K562 (cell line): Measurements from ENCODE around the gene SHISA8. TPM values are rescaled to one million over a fixed set of nuclear protein-coding genes. Genes with fewer than 3 reads are reported as not detected.
A peak's percentile ranks its signal among the peaks of the same experiment; 100 is the strongest.

Experiments
- ATAC-seq: fragments of 200-7000 bp; cut with Tn5 transposase; 3 replicates; pipeline ENCODE4 v1.9.1; 2020; ENCODE audit warnings: moderate library complexity
- BruUV-seq: library from RNA; stranded (reverse); fragments of 400-500 nt; replicated peaks from 2 replicates; lab custom pipeline; 2021; lab: Mats Ljungman, UMichigan
- CTCF ChIA-PET: fragments of 300-600 bp; formaldehyde crosslinking; extraction: SDS; loops from one replicate; lab custom pipeline; 2021; ENCODE audit warnings: low intra/inter-chr PET ratio; lab: Yijun Ruan, JAX
- POLR2A ChIA-PET: fragments of 300-600, 350-650 bp; sonication (Branson Sonifier 250); formaldehyde crosslinking; extraction: SDS; loops from one replicate; lab custom pipeline; 2021; ENCODE audit warnings: antibody characterized with exemption, inconsistent platforms; lab: Yijun Ruan, JAX
- DNase-seq, 4 experiments: peaks; one replicate each; pipeline versions ENCODE4 v3.0.0 to v3.0.0-alpha.2; 2011 to 2018; ENCODE audit warnings: low spot score in 3 of 4, mixed read lengths in 3 of 4; ENCODE audit errors: extremely low read depth in 1 of 4
- FAIRE-seq: peaks from 2 replicates; lab custom pipeline; 2011; peaks lifted over from hg19 to GRCh38; lab: Jason Lieb, UNC
- H2AFZ ChIP-seq: 2 replicates; pipeline ENCODE4 v1.6.0; 2011; ENCODE audit warnings: low read depth, low read length, control low read depth, inconsistent platforms
- H3K27ac ChIP-seq: fragments of 200-600 bp; 3 replicates; pipeline ENCODE4 v1.8.0; 2011; ENCODE audit warnings: low read depth, mild to moderate bottlenecking, control low read depth, inconsistent platforms, low read length, moderate library complexity, mixed read lengths; ENCODE audit errors: extremely low read depth
- H3K27me3 ChIP-seq, 2 experiments: fragments of 300-600 bp in 1 of 2; 2 replicates in 1 of 2; 3 replicates in 1 of 2; pipeline versions ENCODE4 v1.6.0 to v1.8.0; 2011; ENCODE audit warnings: inconsistent platforms in 2 of 2, low read length in 2 of 2, mild to moderate bottlenecking in 1 of 2, mixed read lengths in 1 of 2, moderate library complexity in 1 of 2; ENCODE audit not compliant: control insufficient read depth in 2 of 2, insufficient read depth in 2 of 2
- H3K36me3 ChIP-seq: fragments of 300-600 bp; 3 replicates; pipeline ENCODE4 v1.8.0; 2011; ENCODE audit warnings: mild to moderate bottlenecking, low read length, inconsistent platforms; ENCODE audit not compliant: control insufficient read depth, insufficient read depth
- H3K4me1 ChIP-seq, 2 experiments: fragments of 200-600 bp in 1 of 2; replicated peaks in 1 of 2; 2 replicates in 1 of 2; 3 replicates in 1 of 2; pipeline versions ENCODE4 v1.5.1 to v1.8.0; 2011; ENCODE audit warnings: inconsistent platforms in 2 of 2, low read length in 2 of 2, mild to moderate bottlenecking in 1 of 2, mixed read lengths in 1 of 2, moderate library complexity in 1 of 2; ENCODE audit not compliant: control insufficient read depth in 2 of 2, insufficient read depth in 2 of 2
- H3K4me2 ChIP-seq: 2 replicates; pipeline ENCODE4 v1.6.1; 2011; ENCODE audit warnings: low read length, control low read depth, inconsistent platforms, mixed read lengths; ENCODE audit not compliant: insufficient read depth
- H3K4me3 ChIP-seq: fragments of 200-600 bp; sonication (generic), shearing (Covaris generic); 2 replicates; pipeline ENCODE4 v1.5.1; 2016; ENCODE audit warnings: control low read depth, inconsistent platforms
- H3K79me2 ChIP-seq: fragments of 200-600 bp; 3 replicates; pipeline ENCODE4 v1.8.0; 2011; ENCODE audit warnings: low read length, inconsistent platforms; ENCODE audit not compliant: control insufficient read depth, insufficient read depth
- H3K9ac ChIP-seq, 2 experiments: 2 replicates each; pipeline versions ENCODE4 v1.6.0 to v1.6.1; 2011; ENCODE audit warnings: low read depth in 2 of 2, low read length in 2 of 2, control low read depth in 1 of 2, inconsistent platforms in 1 of 2, mild to moderate bottlenecking in 1 of 2, mixed read lengths in 1 of 2; ENCODE audit not compliant: insufficient read depth in 1 of 2
- H3K9me1 ChIP-seq: one replicate; pipeline ENCODE4 v1.6.0; 2011; ENCODE audit warnings: inconsistent platforms, mild to moderate bottlenecking, low read length, moderate library complexity; ENCODE audit not compliant: control insufficient read depth, insufficient read depth
- H3K9me3 ChIP-seq: replicated peaks from 2 replicates; pipeline ENCODE4 v1.5.1; 2011; ENCODE audit warnings: low read depth, low read length, inconsistent platforms; ENCODE audit not compliant: control insufficient read depth, insufficient read depth
- H4K20me1 ChIP-seq: replicated peaks from 2 replicates; pipeline ENCODE4 v1.6.1; 2011; ENCODE audit warnings: low read length, inconsistent platforms, mixed read lengths; ENCODE audit not compliant: control insufficient read depth, insufficient read depth
- ETV6 ChIP-seq, 3 experiments: fragments of 150-350 bp in 1 of 3; sonication (generic) in 1 of 3; formaldehyde crosslinking in 1 of 3; IDR thresholded peaks; 2 replicates each; pipeline versions ENCODE4 v1.6.1 to v1.8.0; 2014 to 2022; ENCODE audit warnings: borderline replicate concordance in 2 of 3, low read depth in 2 of 3, antibody characterized with exemption in 1 of 3, low read length in 1 of 3, mild to moderate bottlenecking in 1 of 3, missing genetic modification reagents in 1 of 3
- EZH2 ChIP-seq: IDR thresholded peaks from 2 replicates; pipeline ENCODE4 v1.6.1; 2012; ENCODE audit warnings: low read depth, mild to moderate bottlenecking, inconsistent platforms, low read length, borderline replicate concordance
- RBM22 ChIP-seq: fragments of 200-400 bp; formaldehyde crosslinking; IDR thresholded peaks from 2 replicates; pipeline ENCODE4 v1.6.1; 2018; ENCODE audit warnings: low read length, low read depth; ENCODE audit not compliant: poor library complexity, severe bottlenecking
- RFX7 ChIP-seq: fragments of 250-450 bp; sonication (Bioruptor Pico); IDR thresholded peaks from 2 replicates; pipeline ENCODE4 v1.5.1; 2021; ENCODE audit warnings: mild to moderate bottlenecking
- RHOXF2B ChIP-seq: fragments of 250-450 bp; sonication (Bioruptor Pico); conservative IDR thresholded peaks from 2 replicates; pipeline ENCODE4 v1.5.1; 2021
- SPI1 ChIP-seq: IDR thresholded peaks from 2 replicates; pipeline ENCODE4 v1.6.1; 2011; ENCODE audit warnings: low read depth, low read length, control low read depth, borderline replicate concordance
- STAT5A ChIP-seq: IDR thresholded peaks from 2 replicates; pipeline ENCODE4 v1.6.1; 2012; ENCODE audit warnings: low read length, inconsistent platforms, borderline replicate concordance
- YY1 ChIP-seq, 3 experiments: IDR thresholded peaks; 2 replicates each; pipeline ENCODE4 v1.6.1; 2011; ENCODE audit warnings: low read length in 2 of 3, mild to moderate bottlenecking in 2 of 3, moderate library complexity in 2 of 3, borderline replicate concordance in 1 of 3, control low read depth in 1 of 3, low read depth in 1 of 3; ENCODE audit not compliant: insufficient read depth in 3 of 3, insufficient replicate concordance in 2 of 3, control insufficient read depth in 1 of 3, insufficient read length in 1 of 3; ENCODE audit errors: extremely low read depth in 1 of 3
- ZNF561 ChIP-seq: fragments of 450-650 bp; formaldehyde crosslinking; conservative IDR thresholded peaks from 2 replicates; pipeline ENCODE4 v1.4.0; 2020; ENCODE audit warnings: mild to moderate bottlenecking, moderate library complexity
- in situ Hi-C: fragments of 300-500 bp; cut with MboI; formaldehyde crosslinking; loops from 4 replicates; pipeline ENCODE4 v1.15.0; 2018; ENCODE audit warnings: inconsistent platforms, mixed read lengths
- intact Hi-C: fragments of 100-400 bp; cut with micrococcal nuclease; formaldehyde crosslinking; loops from 2 replicates; pipeline ENCODE4 v1.14.2; 2022
- polyA plus RNA-seq, 8 experiments: library from polyadenylated mRNA; depleted of rRNA in 4 of 8; stranded (reverse) in 5 of 8; unstranded in 3 of 8; fragments of >200 nt; fragmentation: Nextera tagmentation in 2 of 8; fragmentation: Illumina TruSeq in 1 of 8; extraction: Ambion mirVana in 2 of 8; extraction: Trizol in 1 of 8; gene quantifications; 2 replicates each; pipeline versions ENCODE4 v1.2.1 to v1.2.3, GENCODE V29; 2011 to 2014; ENCODE audit warnings: inconsistent platforms in 1 of 8, missing spikeins in 1 of 8
- total RNA-seq, 7 experiments: library from RNA; depleted of rRNA in 6 of 7; stranded (reverse); fragments of >200 nt in 6 of 7; fragmentation: Illumina TruSeq in 2 of 7; extraction: Trizol in 2 of 7; gene quantifications; 2 replicates each; pipeline versions ENCODE4 v1.2.1 to v1.2.3, GENCODE V29; 2011 to 2021; ENCODE audit warnings: low replicate concordance in 1 of 7
- TF ChIP-seq, protein P1 (sequence below): fragments of 250-450 bp; sonication (Bioruptor Pico); IDR thresholded peaks from 2 replicates; pipeline ENCODE4 v1.8.0; 2022; ENCODE audit warnings: moderate library complexity, mild to moderate bottlenecking, inconsistent platforms
- TF ChIP-seq, protein P2 (sequence below): fragments of 200-800 bp; sonication (Bioruptor generic); IDR thresholded peaks from 2 replicates; pipeline ENCODE4 v1.6.1; 2017; ENCODE audit warnings: missing genetic modification characterization, missing compliant biosample characterization
- TF ChIP-seq, protein P3 (sequence below): fragments of 250-450 bp; sonication (Bioruptor Pico); IDR thresholded peaks from 2 replicates; pipeline ENCODE4 v1.5.1; 2021; ENCODE audit warnings: mild to moderate bottlenecking
- TF ChIP-seq, protein P4 (sequence below): fragments of 250-450 bp; sonication (Bioruptor Pico); IDR thresholded peaks from 2 replicates; pipeline ENCODE4 v1.4.0; 2020; ENCODE audit warnings: mild to moderate bottlenecking, moderate library complexity

The SHISA8 gene
- total and polyA plus RNA-seq, 9 of the 15 experiments (the other 6 are each of a cell fraction or from before 2014, with no cell fraction given) = 0.07 to 3.3 (median 1.1) TPM; not detected in 4

DNA sequence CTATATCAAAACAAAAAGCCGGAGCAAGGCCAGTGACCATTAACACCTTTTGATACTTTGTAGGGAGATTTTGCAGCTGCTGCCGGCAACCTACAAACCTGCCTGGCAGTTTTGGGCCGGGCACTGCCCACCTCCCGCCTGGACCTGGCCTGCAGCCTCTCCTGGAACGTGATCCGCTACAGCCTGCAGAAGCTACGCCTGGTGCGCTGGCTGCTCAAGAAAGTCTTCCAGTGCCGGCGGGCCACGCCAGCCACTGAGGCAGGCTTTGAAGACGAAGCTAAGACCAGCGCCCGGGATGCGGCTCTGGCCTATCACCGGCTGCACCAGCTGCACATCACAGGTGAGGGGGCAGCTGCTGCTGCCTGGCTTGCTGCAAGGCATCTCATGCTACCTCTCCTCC, 34.2 kb downstream of the SHISA8 start (continued):
- peak; percentile 70 for TF ChIP-seq RBM22
- TF ChIP-seq, protein P1, sequence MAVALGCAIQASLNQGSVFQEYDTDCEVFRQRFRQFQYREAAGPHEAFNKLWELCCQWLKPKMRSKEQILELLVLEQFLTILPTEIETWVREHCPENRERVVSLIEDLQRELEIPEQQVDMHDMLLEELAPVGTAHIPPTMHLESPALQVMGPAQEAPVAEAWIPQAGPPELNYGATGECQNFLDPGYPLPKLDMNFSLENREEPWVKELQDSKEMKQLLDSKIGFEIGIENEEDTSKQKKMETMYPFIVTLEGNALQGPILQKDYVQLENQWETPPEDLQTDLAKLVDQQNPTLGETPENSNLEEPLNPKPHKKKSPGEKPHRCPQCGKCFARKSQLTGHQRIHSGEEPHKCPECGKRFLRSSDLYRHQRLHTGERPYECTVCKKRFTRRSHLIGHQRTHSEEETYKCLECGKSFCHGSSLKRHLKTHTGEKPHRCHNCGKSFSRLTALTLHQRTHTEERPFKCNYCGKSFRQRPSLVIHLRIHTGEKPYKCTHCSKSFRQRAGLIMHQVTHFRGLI (CRISPR knock-in tag) = no peak
- TF ChIP-seq, protein P2, sequence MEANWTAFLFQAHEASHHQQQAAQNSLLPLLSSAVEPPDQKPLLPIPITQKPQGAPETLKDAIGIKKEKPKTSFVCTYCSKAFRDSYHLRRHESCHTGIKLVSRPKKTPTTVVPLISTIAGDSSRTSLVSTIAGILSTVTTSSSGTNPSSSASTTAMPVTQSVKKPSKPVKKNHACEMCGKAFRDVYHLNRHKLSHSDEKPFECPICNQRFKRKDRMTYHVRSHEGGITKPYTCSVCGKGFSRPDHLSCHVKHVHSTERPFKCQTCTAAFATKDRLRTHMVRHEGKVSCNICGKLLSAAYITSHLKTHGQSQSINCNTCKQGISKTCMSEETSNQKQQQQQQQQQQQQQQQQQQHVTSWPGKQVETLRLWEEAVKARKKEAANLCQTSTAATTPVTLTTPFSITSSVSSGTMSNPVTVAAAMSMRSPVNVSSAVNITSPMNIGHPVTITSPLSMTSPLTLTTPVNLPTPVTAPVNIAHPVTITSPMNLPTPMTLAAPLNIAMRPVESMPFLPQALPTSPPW = no peak

DNA sequence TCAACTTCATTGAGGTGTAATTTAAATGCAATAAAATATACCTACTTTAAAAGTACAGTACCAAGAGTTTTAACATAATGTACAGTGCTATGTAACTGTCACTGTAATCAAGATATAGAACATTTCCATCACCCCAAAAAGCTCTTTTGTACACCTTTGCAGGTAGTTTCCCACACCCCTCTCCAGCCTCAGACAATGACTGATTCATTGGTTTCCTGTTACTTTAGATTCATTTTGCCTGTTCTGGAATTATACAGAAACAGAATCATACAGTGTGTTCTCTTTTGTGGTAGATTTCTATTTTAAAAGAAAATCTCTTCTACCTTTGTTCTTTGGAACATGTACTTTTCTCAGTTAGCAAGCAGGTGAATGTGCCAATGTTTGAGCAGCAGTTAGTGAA, 38.2 kb downstream of the SHISA8 start:
- ChIA-PET CTCF (no interaction called here), POLR2A (interaction anchor here (0.9 kb wide), 1 partner anchor 21 kb away, joined by 4 read pairs; no protein-coding TSS in a partner anchor)
- Histone ChIP-seq H3K79me2 (no peaks in the 10 kb centered on the region; the same call in 2 of the 3 replicates), H3K4me2 (no peak overlapping the region), H3K4me3 (no peak overlapping the region), H3K9me1 (no peaks in the 10 kb centered on the region), H3K9me3 (no peaks in the 10 kb centered on the region), H3K9ac (no peak overlapping the region), H3K4me1 (no peaks in the 10 kb centered on the region), H4K20me1 (no peaks in the 10 kb centered on the region), H3K27ac (no peak overlapping the region), H3K36me3 (peaks cover 89% of the 10 kb centered on the region), H3K27me3 (no peaks in the 10 kb centered on the region), H2AFZ (no peak overlapping the region)
- intact Hi-C loops = no loop called here
- DNase-seq (no peak), ATAC-seq (no peak), FAIRE-seq (no peak)
- no TSS peak for BruUV-seq
- in situ Hi-C loops = no loop called here
- TF ChIP-seq EZH2 (no peak), RHOXF2B (CRISPR knock-in tag) (no peak), SPI1 (no peak), ETV6 (IDR thresholded peaks at IDR 0.05; ENCODE audit: borderline replicate concordance in 1 of 2, low read depth in 2 of 2, low read length in 1 of 2) (no peak), ETV6 (CRISPR knock-in tag; IDR thresholded peaks at IDR 0.05; ENCODE audit: borderline replicate concordance) (no peak), ZNF561 (CRISPR knock-in tag) (no peak), RBM22 (no peak), STAT5A (no peak), YY1 (IDR thresholded peaks at IDR 0.05; ENCODE audit: borderline replicate concordance in 1 of 3, control insufficient read depth in 1 of 3, extremely low read depth in 1 of 3, insufficient read depth in 3 of 3, insufficient read length in 1 of 3, insufficient replicate concordance in 2 of 3, low read depth in 1 of 3, low read length in 2 of 3) (no peak), RFX7 (no peak)
- TF ChIP-seq, protein P3, sequence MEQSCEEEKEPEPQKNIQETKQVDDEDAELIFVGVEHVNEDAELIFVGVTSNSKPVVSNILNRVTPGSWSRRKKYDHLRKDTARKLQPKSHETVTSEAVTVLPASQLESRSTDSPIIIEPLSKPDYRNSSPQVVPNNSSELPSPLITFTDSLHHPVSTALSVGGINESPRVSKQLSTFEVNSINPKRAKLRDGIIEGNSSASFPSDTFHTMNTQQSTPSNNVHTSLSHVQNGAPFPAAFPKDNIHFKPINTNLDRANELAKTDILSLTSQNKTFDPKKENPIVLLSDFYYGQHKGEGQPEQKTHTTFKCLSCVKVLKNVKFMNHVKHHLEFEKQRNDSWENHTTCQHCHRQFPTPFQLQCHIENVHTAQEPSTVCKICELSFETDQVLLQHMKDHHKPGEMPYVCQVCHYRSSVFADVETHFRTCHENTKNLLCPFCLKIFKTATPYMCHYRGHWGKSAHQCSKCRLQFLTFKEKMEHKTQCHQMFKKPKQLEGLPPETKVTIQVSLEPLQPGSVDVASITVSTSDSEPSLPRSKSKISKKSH (CRISPR knock-in tag) = no peak
- TF ChIP-seq, protein P4, sequence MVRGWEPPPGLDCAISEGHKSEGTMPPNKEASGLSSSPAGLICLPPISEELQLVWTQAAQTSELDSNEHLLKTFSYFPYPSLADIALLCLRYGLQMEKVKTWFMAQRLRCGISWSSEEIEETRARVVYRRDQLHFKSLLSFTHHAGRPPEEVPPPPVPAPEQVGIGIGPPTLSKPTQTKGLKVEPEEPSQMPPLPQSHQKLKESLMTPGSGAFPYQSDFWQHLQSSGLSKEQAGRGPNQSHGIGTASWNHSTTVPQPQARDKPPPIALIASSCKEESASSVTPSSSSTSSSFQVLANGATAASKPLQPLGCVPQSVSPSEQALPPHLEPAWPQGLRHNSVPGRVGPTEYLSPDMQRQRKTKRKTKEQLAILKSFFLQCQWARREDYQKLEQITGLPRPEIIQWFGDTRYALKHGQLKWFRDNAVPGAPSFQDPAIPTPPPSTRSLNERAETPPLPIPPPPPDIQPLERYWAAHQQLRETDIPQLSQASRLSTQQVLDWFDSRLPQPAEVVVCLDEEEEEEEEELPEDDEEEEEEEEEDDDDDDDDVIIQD (CRISPR knock-in tag) = no peak
